ENCODE data around the gene TLE6.

DNA sequence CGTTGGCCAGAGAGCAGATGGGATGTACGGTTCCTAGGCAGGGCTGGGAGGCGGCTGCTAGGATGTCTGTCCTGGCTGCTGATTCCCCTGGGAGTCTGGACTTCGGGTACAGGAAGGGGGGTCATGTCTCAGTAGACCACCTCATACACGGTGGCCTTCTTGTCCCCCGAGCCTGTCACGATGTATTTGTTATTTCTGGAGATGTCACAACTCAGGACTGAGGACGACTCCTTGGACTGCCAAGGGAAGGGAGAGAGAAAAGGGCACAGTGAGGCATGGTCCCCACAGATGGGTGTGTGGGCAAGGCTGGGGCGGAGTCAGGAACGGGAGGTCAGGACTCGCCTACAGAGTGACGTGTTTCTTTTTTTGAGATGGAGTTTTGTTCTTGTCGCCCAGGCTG is 20.4 kb downstream of the TLE6 start:
- TF ChIP-seq GABPA (IDR thresholded peaks at IDR 0.05 in 1 of 2, conservative IDR thresholded peaks at IDR 0.05 in 1 of 2) (no peak), TAF1 (conservative IDR thresholded peaks at IDR 0.05) (no peak), RAD21 (IDR thresholded peaks at IDR 0.05) (no peak), SP1 (IDR thresholded peaks at IDR 0.05) (no peak), FOXA1 (IDR thresholded peaks at IDR 0.05) (no peak), RXRA (IDR thresholded peaks at IDR 0.05) (no peak), YY1 (IDR thresholded peaks at IDR 0.05) (no peak)
- TF ChIP-seq, protein P1, sequence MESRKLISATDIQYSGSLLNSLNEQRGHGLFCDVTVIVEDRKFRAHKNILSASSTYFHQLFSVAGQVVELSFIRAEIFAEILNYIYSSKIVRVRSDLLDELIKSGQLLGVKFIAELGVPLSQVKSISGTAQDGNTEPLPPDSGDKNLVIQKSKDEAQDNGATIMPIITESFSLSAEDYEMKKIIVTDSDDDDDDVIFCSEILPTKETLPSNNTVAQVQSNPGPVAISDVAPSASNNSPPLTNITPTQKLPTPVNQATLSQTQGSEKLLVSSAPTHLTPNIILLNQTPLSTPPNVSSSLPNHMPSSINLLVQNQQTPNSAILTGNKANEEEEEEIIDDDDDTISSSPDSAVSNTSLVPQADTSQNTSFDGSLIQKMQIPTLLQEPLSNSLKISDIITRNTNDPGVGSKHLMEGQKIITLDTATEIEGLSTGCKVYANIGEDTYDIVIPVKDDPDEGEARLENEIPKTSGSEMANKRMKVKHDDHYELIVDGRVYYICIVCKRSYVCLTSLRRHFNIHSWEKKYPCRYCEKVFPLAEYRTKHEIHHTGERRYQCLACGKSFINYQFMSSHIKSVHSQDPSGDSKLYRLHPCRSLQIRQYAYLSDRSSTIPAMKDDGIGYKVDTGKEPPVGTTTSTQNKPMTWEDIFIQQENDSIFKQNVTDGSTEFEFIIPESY (IDR thresholded peaks at IDR 0.05), result no peak
- TF ChIP-seq, protein P2, sequence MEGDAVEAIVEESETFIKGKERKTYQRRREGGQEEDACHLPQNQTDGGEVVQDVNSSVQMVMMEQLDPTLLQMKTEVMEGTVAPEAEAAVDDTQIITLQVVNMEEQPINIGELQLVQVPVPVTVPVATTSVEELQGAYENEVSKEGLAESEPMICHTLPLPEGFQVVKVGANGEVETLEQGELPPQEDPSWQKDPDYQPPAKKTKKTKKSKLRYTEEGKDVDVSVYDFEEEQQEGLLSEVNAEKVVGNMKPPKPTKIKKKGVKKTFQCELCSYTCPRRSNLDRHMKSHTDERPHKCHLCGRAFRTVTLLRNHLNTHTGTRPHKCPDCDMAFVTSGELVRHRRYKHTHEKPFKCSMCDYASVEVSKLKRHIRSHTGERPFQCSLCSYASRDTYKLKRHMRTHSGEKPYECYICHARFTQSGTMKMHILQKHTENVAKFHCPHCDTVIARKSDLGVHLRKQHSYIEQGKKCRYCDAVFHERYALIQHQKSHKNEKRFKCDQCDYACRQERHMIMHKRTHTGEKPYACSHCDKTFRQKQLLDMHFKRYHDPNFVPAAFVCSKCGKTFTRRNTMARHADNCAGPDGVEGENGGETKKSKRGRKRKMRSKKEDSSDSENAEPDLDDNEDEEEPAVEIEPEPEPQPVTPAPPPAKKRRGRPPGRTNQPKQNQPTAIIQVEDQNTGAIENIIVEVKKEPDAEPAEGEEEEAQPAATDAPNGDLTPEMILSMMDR (IDR thresholded peaks at IDR 0.05; ENCODE audit: low read depth, low read length, missing input control), result no peak

Data from liver (tissue), 3 donors.